CD14-positive monocyte (primary cell): Measurements from ENCODE around the gene TAS2R30. TPM values are rescaled to one million over a fixed set of nuclear protein-coding genes. Genes with fewer than 3 reads are reported as not detected.
"Not testable (repeated sequence)": the region's sequence is repeated elsewhere in the genome, so short reads cannot be mapped to it uniquely, and the experiment has no call there.

Experiments
- DNase-seq, 3 donors: peaks; one replicate each; pipeline ENCODE4 v3.0.0-alpha.2; 2011 to 2022
- H2AFZ ChIP-seq: 2 replicates; pipeline ENCODE4 v1.6.0; 2012; ENCODE audit warnings: mild to moderate bottlenecking, low read depth, low read length, inconsistent platforms; ENCODE audit not compliant: insufficient read depth, poor library complexity, severe bottlenecking
- H3K27ac ChIP-seq, 2 donors: 1 replicate in 1 of 2; 2 replicates in 1 of 2; pipeline ENCODE4 v1.5.1; 2012 to 2013; ENCODE audit warnings: low read length in 2 of 2, control low read depth in 1 of 2, inconsistent platforms in 1 of 2, low read depth in 1 of 2, mild to moderate bottlenecking in 1 of 2
- H3K27me3 ChIP-seq, 2 donors: one replicate each; pipeline versions ENCODE4 v1.6.0 to v1.6.1; 2011 to 2013; ENCODE audit warnings: low read length in 2 of 2; ENCODE audit not compliant: control insufficient read depth in 2 of 2, insufficient read depth in 2 of 2
- H3K36me3 ChIP-seq, 2 donors: replicated peaks in 1 of 2; 1 replicate in 1 of 2; 2 replicates in 1 of 2; pipeline versions ENCODE4 v1.5.1 to v1.6.1; 2012 to 2013; ENCODE audit warnings: low read length in 2 of 2, control low read depth in 1 of 2, inconsistent platforms in 1 of 2, mild to moderate bottlenecking in 1 of 2; ENCODE audit not compliant: insufficient read depth in 2 of 2, control insufficient read depth in 1 of 2
- H3K4me1 ChIP-seq, 2 donors: 1 replicate in 1 of 2; 2 replicates in 1 of 2; pipeline versions ENCODE4 v1.5.1 to v1.6.1; 2012 to 2013; ENCODE audit warnings: low read length in 2 of 2, control low read depth in 1 of 2, inconsistent platforms in 1 of 2, mild to moderate bottlenecking in 1 of 2, moderate library complexity in 1 of 2; ENCODE audit not compliant: insufficient read depth in 2 of 2, control insufficient read depth in 1 of 2
- H3K4me2 ChIP-seq: replicated peaks from 2 replicates; pipeline ENCODE3; 2012; ENCODE audit warnings: low read length, moderate library complexity, mild to moderate bottlenecking; ENCODE audit not compliant: poor library complexity, severe bottlenecking; ENCODE audit errors: extremely low read depth
- H3K4me3 ChIP-seq, 3 experiments: fragments of 200-600 bp in 1 of 3; sonication (generic) in 1 of 3; replicated peaks in 1 of 3; 1 replicate in 2 of 3; 2 replicates in 1 of 3; pipeline ENCODE4 v1.5.1; 2011 to 2013; ENCODE audit warnings: low read length in 3 of 3, mild to moderate bottlenecking in 3 of 3, control low read depth in 2 of 3, low read depth in 2 of 3, inconsistent platforms in 1 of 3, moderate library complexity in 1 of 3
- H3K79me2 ChIP-seq: 2 replicates; pipeline ENCODE4 v1.6.0; 2012; ENCODE audit warnings: mild to moderate bottlenecking, control low read depth, inconsistent platforms, low read length, moderate library complexity; ENCODE audit not compliant: insufficient read depth
- H3K9ac ChIP-seq: 2 replicates; pipeline ENCODE4 v1.6.0; 2017; ENCODE audit warnings: low read length, mild to moderate bottlenecking; ENCODE audit not compliant: insufficient read depth, poor library complexity, severe bottlenecking
- H3K9me3 ChIP-seq, 2 donors: replicated peaks in 1 of 2; 1 replicate in 1 of 2; 2 replicates in 1 of 2; pipeline versions ENCODE4 v1.5.1 to v1.6.1; 2012 to 2013; ENCODE audit warnings: low read length in 2 of 2, control low read depth in 1 of 2; ENCODE audit not compliant: control insufficient read depth in 1 of 2, insufficient read depth in 1 of 2
- H4K20me1 ChIP-seq: 2 replicates; pipeline ENCODE4 v1.6.0; 2012; ENCODE audit warnings: mild to moderate bottlenecking, low read length, control low read depth, moderate library complexity; ENCODE audit not compliant: insufficient read depth
- H3K27ac Mint-ChIP-seq, 7 donors: one replicate each; pipeline ENCODE4 v1.8.0; 2020; ENCODE audit warnings: mild to moderate bottlenecking in 7 of 7, mixed read lengths in 7 of 7, moderate library complexity in 6 of 7, inconsistent platforms in 2 of 7
- H3K27me3 Mint-ChIP-seq, 3 donors: one replicate each; pipeline ENCODE4 v1.8.0; 2021 to 2022; ENCODE audit warnings: low read depth in 3 of 3, mild to moderate bottlenecking in 3 of 3, mixed read lengths in 3 of 3, moderate library complexity in 3 of 3, inconsistent platforms in 1 of 3
- H3K36me3 Mint-ChIP-seq, 2 donors: one replicate each; pipeline ENCODE4 v1.8.0; 2020; ENCODE audit warnings: mixed read lengths in 2 of 2, inconsistent platforms in 1 of 2, mild to moderate bottlenecking in 1 of 2
- H3K4me1 Mint-ChIP-seq: one replicate; pipeline ENCODE4 v1.8.0; 2020; ENCODE audit warnings: mild to moderate bottlenecking, mixed read lengths
- H3K4me3 Mint-ChIP-seq, 2 donors: one replicate each; pipeline ENCODE4 v1.8.0; 2020; ENCODE audit warnings: mild to moderate bottlenecking in 2 of 2, mixed read lengths in 2 of 2, moderate library complexity in 1 of 2
- H3K9me3 Mint-ChIP-seq, 7 donors: one replicate each; pipeline ENCODE4 v1.8.0; 2020 to 2022; ENCODE audit warnings: mixed read lengths in 7 of 7, mild to moderate bottlenecking in 6 of 7, moderate library complexity in 6 of 7, inconsistent platforms in 2 of 7
- WGBS: methylation state at CpG from one replicate; pipeline ENCODE4 v1.1.5; 2013; ENCODE audit warnings: missing lambda C conversion rate; ENCODE audit not compliant: insufficient coverage; 5-methylcytosine and 5-hydroxymethylcytosine counted together
- intact Hi-C, 2 donors: fragments of 100-400 bp; cut with micrococcal nuclease; formaldehyde crosslinking; loops; one replicate each; pipeline versions ENCODE4 v1.15.0 to v1.15.1; 2023
- polyA plus RNA-seq, 3 donors: library from polyadenylated mRNA; depleted of rRNA in 1 of 3; unstranded in 2 of 3; stranded (reverse) in 1 of 3; fragments of 300-500 nt in 2 of 3; fragments of >200 nt in 1 of 3; fragmentation: Illumina TruSeq in 2 of 3; gene quantifications; 1 replicate in 2 of 3; 2 replicates in 1 of 3; pipeline ENCODE4 v1.2.3, GENCODE V29; 2012 to 2021
- TF ChIP-seq, protein P1 (sequence below): fragments of 200-600 bp; IDR thresholded peaks from one replicate; pipeline ENCODE4 v1.8.0; 2022; ENCODE audit warnings: antibody characterized with exemption, mild to moderate bottlenecking

The TAS2R30 gene
- polyA plus RNA-seq, 3 donors, result 0.05 TPM; not detected in 2

DNA sequence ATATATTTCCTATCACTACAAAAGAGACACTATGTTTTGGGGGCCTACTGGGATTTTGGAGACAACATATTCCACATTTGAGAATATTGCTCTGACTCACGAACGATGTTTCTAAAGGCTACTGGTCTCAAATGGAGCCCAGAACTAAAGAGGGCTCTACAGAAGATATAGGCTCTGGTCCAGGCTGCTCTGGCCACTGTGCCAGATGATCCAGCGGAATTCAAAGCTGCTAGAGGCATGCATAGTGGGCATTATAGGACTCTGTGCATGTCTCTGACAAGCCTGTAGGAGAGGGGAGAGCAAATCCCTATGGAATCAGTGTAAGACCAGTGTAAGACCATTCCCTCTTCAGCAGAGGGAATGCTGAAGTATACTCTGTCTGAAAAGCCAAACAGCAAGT, 4.1 kb downstream of the TAS2R30 start:
- peaks cover 0 to 19% (median 6%) of the 10 kb centered on the region in 7 donors for H3K9me3 Mint-ChIP-seq
- no peak overlapping the region for H3K27ac ChIP-seq
- no peaks in the 10 kb centered on the region for H3K4me1 Mint-ChIP-seq
- peaks cover 17 to 25% of the 10 kb centered on the region in 2 donors for H3K36me3 Mint-ChIP-seq
- H3K4me3 ChIP-seq, result no peak overlapping the region
- H3K4me3 Mint-ChIP-seq, result no peak overlapping the region
- no peaks in the 10 kb centered on the region for H4K20me1 ChIP-seq
- TF ChIP-seq, protein P1, sequence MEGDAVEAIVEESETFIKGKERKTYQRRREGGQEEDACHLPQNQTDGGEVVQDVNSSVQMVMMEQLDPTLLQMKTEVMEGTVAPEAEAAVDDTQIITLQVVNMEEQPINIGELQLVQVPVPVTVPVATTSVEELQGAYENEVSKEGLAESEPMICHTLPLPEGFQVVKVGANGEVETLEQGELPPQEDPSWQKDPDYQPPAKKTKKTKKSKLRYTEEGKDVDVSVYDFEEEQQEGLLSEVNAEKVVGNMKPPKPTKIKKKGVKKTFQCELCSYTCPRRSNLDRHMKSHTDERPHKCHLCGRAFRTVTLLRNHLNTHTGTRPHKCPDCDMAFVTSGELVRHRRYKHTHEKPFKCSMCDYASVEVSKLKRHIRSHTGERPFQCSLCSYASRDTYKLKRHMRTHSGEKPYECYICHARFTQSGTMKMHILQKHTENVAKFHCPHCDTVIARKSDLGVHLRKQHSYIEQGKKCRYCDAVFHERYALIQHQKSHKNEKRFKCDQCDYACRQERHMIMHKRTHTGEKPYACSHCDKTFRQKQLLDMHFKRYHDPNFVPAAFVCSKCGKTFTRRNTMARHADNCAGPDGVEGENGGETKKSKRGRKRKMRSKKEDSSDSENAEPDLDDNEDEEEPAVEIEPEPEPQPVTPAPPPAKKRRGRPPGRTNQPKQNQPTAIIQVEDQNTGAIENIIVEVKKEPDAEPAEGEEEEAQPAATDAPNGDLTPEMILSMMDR, result no peak
- intact Hi-C loops, result no loop called here
- H3K27me3 Mint-ChIP-seq, result no peaks in the 10 kb centered on the region
- no peak overlapping the region for H3K4me2 ChIP-seq
- H3K9me3 ChIP-seq, result peaks cover 6 to 11% of the 10 kb centered on the region in 2 donors
- no peak overlapping the region for H3K9ac ChIP-seq
- 100% methylated on average over 3 of the region's 3 CpGs for WGBS
- H3K27ac Mint-ChIP-seq, result no peak overlapping the region
- no peaks in the 10 kb centered on the region for H3K4me1 ChIP-seq
- peaks cover 11% of the 10 kb centered on the region for H3K79me2 ChIP-seq
- H3K36me3 ChIP-seq, result peaks cover 3 to 5% of the 10 kb centered on the region in 2 donors
- H2AFZ ChIP-seq, result no peak overlapping the region
- H3K27me3 ChIP-seq, result no peaks in the 10 kb centered on the region
- no peak for DNase-seq

DNA sequence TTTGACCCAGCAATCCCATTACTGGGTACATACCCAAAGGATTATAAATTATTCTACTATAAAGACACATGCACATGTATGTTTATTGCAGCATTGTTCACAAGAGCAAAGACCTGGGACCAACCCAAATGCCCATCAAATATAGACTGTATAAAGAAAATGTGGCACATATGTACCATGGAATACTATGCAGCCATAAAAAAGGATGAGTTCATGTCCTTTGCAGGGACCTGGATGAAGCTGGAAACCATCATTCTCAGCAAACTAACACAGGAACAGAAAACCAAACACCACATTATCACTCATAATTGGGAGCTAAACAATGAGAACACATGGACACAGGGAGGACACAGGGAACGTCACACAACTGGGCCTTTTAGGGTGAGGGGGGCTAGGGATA, 20.3 kb downstream of the TAS2R30 start:
- intact Hi-C loops, H3K4me3 ChIP-seq, H3K36me3 ChIP-seq, H3K4me1 Mint-ChIP-seq, H3K27ac ChIP-seq, H3K4me1 ChIP-seq, H3K27ac Mint-ChIP-seq, H3K9ac ChIP-seq, H3K4me3 Mint-ChIP-seq, H3K27me3 Mint-ChIP-seq, H4K20me1 ChIP-seq, H2AFZ ChIP-seq, H3K27me3 ChIP-seq, H3K9me3 ChIP-seq, DNase-seq, H3K4me2 ChIP-seq: not testable (repeated sequence)
- WGBS, result no CpG with 5 or more reads among the region's 1 CpG
- Mint-ChIP-seq H3K36me3 (peaks cover 26 to 58% of the 10 kb centered on the region in 2 donors), H3K9me3 (peaks cover 31 to 52% (median 37%) of the 10 kb centered on the region in 7 donors)
- H3K79me2 ChIP-seq, result peaks cover 40% of the 10 kb centered on the region

DNA sequence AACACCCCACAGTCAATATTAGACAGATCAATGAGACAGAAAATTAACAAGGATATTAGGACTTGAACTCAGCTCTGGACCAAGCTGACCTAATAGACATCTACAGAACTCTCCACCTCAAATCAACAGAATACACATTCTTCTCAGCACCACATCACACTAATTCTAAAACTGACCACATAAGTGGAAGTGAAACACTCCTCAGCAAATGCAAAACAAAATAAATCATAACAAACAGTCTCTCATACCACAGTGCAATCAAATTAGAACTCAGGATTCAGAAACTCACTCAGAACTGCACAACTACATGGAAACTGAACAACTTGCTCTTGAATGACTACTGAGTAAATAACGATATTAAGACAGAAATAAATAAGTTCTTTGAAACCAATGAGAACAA, 23.2 kb downstream of the TAS2R30 start:
- H3K9ac ChIP-seq, H3K4me1 Mint-ChIP-seq, H3K27me3 Mint-ChIP-seq, H3K36me3 ChIP-seq, H3K4me3 ChIP-seq, H3K4me2 ChIP-seq, DNase-seq, H4K20me1 ChIP-seq, H2AFZ ChIP-seq, H3K27me3 ChIP-seq, H3K27ac Mint-ChIP-seq, H3K4me3 Mint-ChIP-seq, intact Hi-C loops, H3K4me1 ChIP-seq, H3K27ac ChIP-seq: not testable (repeated sequence)
- Mint-ChIP-seq H3K9me3 (peaks cover 33 to 49% (median 34%) of the 10 kb centered on the region in 7 donors), H3K36me3 (peaks cover 27 to 61% of the 10 kb centered on the region in 2 donors)
- Histone ChIP-seq H3K9me3 (peaks cover 13 to 18% of the 10 kb centered on the region in 2 donors), H3K79me2 (peaks cover 44% of the 10 kb centered on the region)
- no CpG with 5 or more reads among the region's 1 CpG for WGBS
